ENCODE data around the gene CDC25C. TPM values are rescaled to one million over a fixed set of nuclear protein-coding genes. Genes with fewer than 3 reads are reported as not detected.

Gene CDC25C
- total RNA-seq, 1 experiment from 2014 or later = 19.3 TPM

- intact Hi-C loops (cut with micrococcal nuclease) = loop anchor here (5.0 kb wide), 1 partner anchor 176 kb away; the partner anchor contains the start of genes BRD8 and KIF20A
- Histone ChIP-seq H3K4me1 (ENCODE audit: control insufficient read depth in 1 of 2, insufficient read depth in 2 of 2, low read length in 2 of 2) (peaks cover 0 to 13% of the 10 kb centered on the region in 2 experiments; a peak in 2 of 4 replicates), H3K79me2 (ENCODE audit: insufficient read depth, low read length) (peaks cover 55% of the 10 kb centered on the region)
Measured at GRCh38 chr5:138353560-138354080, 22.0 kb upstream of the CDC25C start.

More at GRCh38 chr5:138353560-138354080, 22.0 kb upstream of the CDC25C start:
- no peak for DNase-seq (ENCODE audit: low read depth, low spot score)
- POLR2A ChIA-PET = interaction anchor here (0.7 to 7.0 kb wide), 6 partner anchors 11 to 141 kb away, joined by 3 to 59 read pairs (median 4); partner anchors contain the start of genes CDC23, CDC25C and FAM53C
- RAD21 ChIA-PET (ENCODE audit: low non-redundant PET in 1 of 2, low total read pairs in 2 of 2, uncharacterized antibody in 2 of 2, unreplicated experiment in 2 of 2) = no interaction called here
- Histone ChIP-seq H3K9ac (ENCODE audit: low read length) (peak overlapping the region; percentile 95), H3K9me2 (ENCODE audit: insufficient read depth) (no peaks in the 10 kb centered on the region), H3K27ac (ENCODE audit: low read depth, low read length) (peak overlapping the region; percentile 90), H3K36me3 (ENCODE audit: control insufficient read depth in 1 of 2, insufficient read depth in 2 of 2, low read length in 2 of 2) (peaks cover 3% of the 10 kb centered on the region in 2 experiments; a peak in 2 of 4 replicates), H3K4me3 (replicated peaks in 1 of 2; ENCODE audit: low read depth in 1 of 2, low read length in 2 of 2) (peak overlapping the region; percentile 83 to 98), H2AFZ (ENCODE audit: low read depth, low read length, poor library complexity, severe bottlenecking) (no peak overlapping the region), H3K4me2 (ENCODE audit: low read length) (peak overlapping the region; percentile 81), H4K20me1 (ENCODE audit: insufficient read depth) (0 out of 2 replicates have a peak, but pooled peaks cover 4% of the 10 kb centered on the region), H3K27me3 (ENCODE audit: insufficient read depth, low read length) (no peaks in the 10 kb centered on the region), H3K9me3 (ENCODE audit: control insufficient read depth in 1 of 2, insufficient read depth in 1 of 2, low read depth in 1 of 2, low read length in 2 of 2) (peaks cover 0 to 18% of the 10 kb centered on the region in 2 experiments; a peak in 2 of 4 replicates)
- TF ChIP-seq RAD21 (IDR thresholded peaks at IDR 0.05; ENCODE audit: low read depth) = no peak
- TF ChIP-seq SRF (IDR thresholded peaks at IDR 0.05; ENCODE audit: low read depth) = no peak
- TF ChIP-seq ATF3 (IDR thresholded peaks at IDR 0.05) = no peak
- TF ChIP-seq FOSL1 (IDR thresholded peaks at IDR 0.05; ENCODE audit: low read depth) = no peak
- TF ChIP-seq SIN3A (IDR thresholded peaks at IDR 0.05; ENCODE audit: low read depth) = no peak
- no peak for TF ChIP-seq ELF1 (IDR thresholded peaks at IDR 0.05; ENCODE audit: borderline replicate concordance, low read depth)
- TF ChIP-seq POLR2AphosphoS5 (IDR thresholded peaks at IDR 0.05; ENCODE audit: low read depth, low read length) = no peak
- no peak for TF ChIP-seq CBX3 (IDR thresholded peaks at IDR 0.05; ENCODE audit: low read depth)
- no peak for TF ChIP-seq JUND (IDR thresholded peaks at IDR 0.05)
- no peak for TF ChIP-seq CEBPB (IDR thresholded peaks at IDR 0.05; ENCODE audit: low read depth)
- BruUV-seq (replicated peaks) = no TSS peak
- no peak for ATAC-seq
- CTCF ChIA-PET = interaction anchor here (0.6 to 4.6 kb wide), 12 partner anchors 8 to 270 kb away, joined by 3 to 40 read pairs (median 4); partner anchors contain the start of genes CDC25C, FAM53C and KIF20A
